GM12865 (cell line): ENCODE data around the gene CARTPT.

Experiments
- DNase-seq: peaks from one replicate; pipeline ENCODE4 v3.0.0; 2010; ENCODE audit warnings: low read depth
- H3K4me3 ChIP-seq: 2 replicates; pipeline ENCODE4 v1.5.1; 2011; ENCODE audit warnings: mild to moderate bottlenecking, low read depth, low read length, control low read depth
- TF ChIP-seq, protein P1 (sequence below): IDR thresholded peaks from 2 replicates; pipeline ENCODE4 v1.5.1; 2011; ENCODE audit warnings: low read length, control low read depth, low read depth, inconsistent platforms; ENCODE audit not compliant: insufficient read depth; ENCODE audit errors: missing control alignments

CARTPT gene

DNA sequence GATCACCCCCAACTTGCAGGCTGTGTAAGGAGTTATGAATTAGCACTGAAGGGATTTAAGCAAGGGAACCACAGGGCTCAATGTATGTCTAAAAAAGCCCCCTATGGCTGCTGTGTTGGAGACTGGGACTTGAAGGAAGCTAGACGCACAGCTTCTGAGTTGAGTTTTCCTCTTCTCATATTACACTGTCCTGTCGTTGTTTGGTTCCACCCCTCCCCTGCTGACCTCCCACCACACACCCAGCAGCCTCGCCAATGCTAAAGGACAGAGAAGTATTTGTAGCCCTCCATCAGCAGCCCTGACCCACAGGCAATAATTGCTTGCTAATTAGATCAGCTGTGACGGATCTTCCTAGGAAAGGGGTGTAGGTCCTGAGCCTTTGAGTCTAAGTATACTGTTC is 15.1 kb upstream of the CARTPT start:
- H3K4me3 ChIP-seq: no peak overlapping the region
- no peak for DNase-seq
- TF ChIP-seq, protein P1, sequence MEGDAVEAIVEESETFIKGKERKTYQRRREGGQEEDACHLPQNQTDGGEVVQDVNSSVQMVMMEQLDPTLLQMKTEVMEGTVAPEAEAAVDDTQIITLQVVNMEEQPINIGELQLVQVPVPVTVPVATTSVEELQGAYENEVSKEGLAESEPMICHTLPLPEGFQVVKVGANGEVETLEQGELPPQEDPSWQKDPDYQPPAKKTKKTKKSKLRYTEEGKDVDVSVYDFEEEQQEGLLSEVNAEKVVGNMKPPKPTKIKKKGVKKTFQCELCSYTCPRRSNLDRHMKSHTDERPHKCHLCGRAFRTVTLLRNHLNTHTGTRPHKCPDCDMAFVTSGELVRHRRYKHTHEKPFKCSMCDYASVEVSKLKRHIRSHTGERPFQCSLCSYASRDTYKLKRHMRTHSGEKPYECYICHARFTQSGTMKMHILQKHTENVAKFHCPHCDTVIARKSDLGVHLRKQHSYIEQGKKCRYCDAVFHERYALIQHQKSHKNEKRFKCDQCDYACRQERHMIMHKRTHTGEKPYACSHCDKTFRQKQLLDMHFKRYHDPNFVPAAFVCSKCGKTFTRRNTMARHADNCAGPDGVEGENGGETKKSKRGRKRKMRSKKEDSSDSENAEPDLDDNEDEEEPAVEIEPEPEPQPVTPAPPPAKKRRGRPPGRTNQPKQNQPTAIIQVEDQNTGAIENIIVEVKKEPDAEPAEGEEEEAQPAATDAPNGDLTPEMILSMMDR: no peak

DNA sequence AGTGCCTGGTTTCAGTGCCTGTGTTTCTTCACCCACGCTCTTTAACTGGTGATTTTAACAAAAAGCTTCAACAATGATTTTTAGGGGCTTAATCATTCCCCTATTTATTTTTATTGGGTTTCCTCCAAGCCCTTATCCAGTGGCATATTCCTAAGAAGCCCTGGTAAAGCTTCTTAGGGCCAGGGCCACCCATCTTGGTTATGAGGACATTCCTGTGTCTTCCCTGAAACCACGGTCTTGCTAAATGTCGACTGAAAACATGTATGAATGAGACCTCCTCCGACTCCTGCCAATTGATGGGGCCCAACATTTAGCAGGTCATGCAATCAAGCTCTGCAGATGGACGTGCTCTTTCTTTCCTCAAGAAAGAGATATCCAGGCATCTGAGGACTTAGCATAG is 13.7 kb upstream of the CARTPT start:
- TF ChIP-seq, protein P1: no peak
- DNase-seq: no peak
- no peak overlapping the region for H3K4me3 ChIP-seq

DNA sequence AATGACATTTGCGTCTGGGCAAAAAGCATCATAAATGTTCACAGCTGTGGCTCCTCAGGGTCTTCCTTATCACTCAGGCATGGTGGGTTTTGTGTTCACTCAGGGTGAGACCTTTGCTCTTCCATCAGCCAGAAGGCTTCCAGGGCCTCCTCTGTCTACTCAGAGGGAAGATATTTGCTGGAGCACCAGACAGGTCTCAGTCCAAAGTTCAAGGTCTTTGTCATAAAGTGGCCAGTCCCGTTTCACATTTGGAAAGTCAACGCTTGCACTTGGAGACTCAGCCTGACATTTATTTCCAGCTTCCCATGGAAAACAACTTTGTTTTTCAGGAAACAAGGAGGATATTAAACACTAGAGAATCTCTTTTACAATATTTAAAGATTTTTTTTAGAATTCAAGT is 12.2 kb upstream of the CARTPT start:
- DNase-seq: no peak
- TF ChIP-seq, protein P1: no peak
- H3K4me3 ChIP-seq: no peak overlapping the region

DNA sequence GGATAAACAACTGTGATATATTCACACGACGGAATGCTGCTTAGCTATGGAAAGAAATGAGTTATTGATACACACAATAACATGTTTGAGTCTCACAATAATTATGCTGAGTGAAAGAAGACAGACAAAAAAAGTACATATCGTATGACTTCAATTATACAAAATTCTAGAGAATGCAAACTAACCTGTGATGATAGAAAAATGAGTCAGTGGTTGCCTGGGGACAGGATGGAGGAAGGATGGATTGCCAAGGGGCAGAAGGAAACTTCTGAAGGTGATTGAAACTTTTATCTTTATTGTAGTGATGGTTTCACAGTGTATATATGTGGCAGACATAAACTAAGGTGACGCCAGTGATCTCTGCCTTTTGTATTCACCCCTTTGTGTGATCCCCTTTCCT is 7.5 kb upstream of the CARTPT start:
- no peak for DNase-seq
- TF ChIP-seq, protein P1: no peak
- no peak overlapping the region for H3K4me3 ChIP-seq

DNA sequence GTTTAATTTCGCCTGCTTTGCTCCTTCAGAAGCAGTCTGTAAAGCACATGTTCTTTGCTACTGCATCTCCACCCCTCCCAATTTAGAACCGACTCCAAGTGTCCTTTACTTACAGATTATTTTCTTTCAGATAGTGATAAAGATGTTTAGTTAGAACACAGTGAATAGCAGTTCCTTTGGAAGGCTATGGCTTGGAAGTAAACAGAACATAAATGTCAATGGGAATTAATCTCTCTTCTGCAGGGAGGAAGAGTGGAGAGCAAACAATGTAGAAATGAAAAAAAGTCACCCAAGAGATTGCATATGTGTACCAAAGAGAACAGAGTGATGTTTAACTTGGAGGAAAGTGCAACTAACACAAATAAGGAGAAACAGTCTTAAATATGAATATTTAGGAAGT is 4.2 kb upstream of the CARTPT start:
- H3K4me3 ChIP-seq: no peak overlapping the region
- TF ChIP-seq, protein P1: no peak
- DNase-seq: no peak

DNA sequence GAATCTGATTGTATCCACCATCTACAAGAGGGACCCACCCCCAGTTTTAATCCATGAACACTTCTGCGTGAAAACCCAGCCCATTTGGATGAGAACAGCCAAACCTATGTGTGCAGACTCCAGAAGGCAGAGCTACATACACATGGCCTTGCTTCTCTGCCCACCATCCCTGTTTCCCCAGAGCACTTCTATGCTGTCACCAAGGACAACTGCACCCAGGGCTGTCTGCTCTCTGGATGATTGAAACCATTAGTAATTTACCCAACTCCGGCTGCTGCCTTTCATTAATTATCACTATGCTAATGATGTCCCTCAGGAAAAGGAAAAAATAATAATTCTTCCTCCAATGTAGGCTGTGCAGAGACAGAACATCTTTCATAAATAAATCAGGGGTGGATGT is 8.9 kb downstream of the CARTPT start:
- no peak overlapping the region for H3K4me3 ChIP-seq
- TF ChIP-seq, protein P1: no peak
- DNase-seq: no peak

DNA sequence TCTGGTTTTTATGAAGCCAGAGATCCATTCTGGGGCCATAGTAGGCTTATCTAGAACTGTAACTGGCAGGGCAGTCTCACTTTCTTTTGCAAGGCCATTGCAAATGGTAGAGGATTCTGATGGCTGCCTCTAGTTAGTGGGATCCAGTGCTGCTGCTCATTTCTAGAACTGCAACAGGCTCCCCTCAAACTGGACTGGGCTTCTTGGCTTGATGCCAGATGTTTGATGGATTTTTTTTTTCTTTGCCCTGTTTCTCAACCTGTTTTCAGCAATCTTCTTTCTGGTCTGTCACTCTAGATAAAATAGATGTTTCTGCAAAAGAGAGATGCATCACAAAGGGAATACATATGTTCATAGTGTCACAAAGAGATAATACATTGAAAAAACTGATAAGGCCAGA is 11.9 kb downstream of the CARTPT start:
- H3K4me3 ChIP-seq: no peak overlapping the region
- no peak for DNase-seq
- TF ChIP-seq, protein P1: no peak
